Caco-2 (cell line): Measurements from ENCODE around the gene DPH3. TPM values are rescaled to one million over a fixed set of nuclear protein-coding genes. Genes with fewer than 3 reads are reported as not detected.

Experiments
- BruUV-seq: library from RNA; stranded (reverse); fragments of 400-500 nt; replicated peaks from 2 replicates; lab custom pipeline; 2021; lab: Mats Ljungman, UMichigan
- CTCF ChIA-PET: fragments of 300-600 bp; sonication (Branson Sonifier 250); formaldehyde crosslinking; loops from one replicate; lab custom pipeline; 2022; ENCODE audit warnings: antibody characterized with exemption; lab: Charles Lee
- POLR2A ChIA-PET: fragments of 300-600 bp; sonication (Branson Sonifier 250); formaldehyde crosslinking; loops from one replicate; lab custom pipeline; 2022; ENCODE audit warnings: antibody characterized with exemption; lab: Charles Lee
- DNase-seq, 2 experiments: peaks; one replicate each; pipeline versions ENCODE4 v3.0.0 to v3.0.0-alpha.2; 2020 to 2022
- H3K27me3 ChIP-seq: replicated peaks from 2 replicates; pipeline ENCODE4 v1.6.0; 2011; ENCODE audit warnings: low read length; ENCODE audit not compliant: control insufficient read depth, insufficient read depth
- H3K36me3 ChIP-seq: 2 replicates; pipeline ENCODE4 v1.5.1; 2011; ENCODE audit warnings: low read length; ENCODE audit not compliant: control insufficient read depth, insufficient read depth
- H3K4me1 ChIP-seq: fragments of 250-450 bp; sonication (Bioruptor Pico); 2 replicates; pipeline ENCODE4 v1.5.1; 2020; ENCODE audit warnings: mild to moderate bottlenecking
- H3K4me3 ChIP-seq: 2 replicates; pipeline ENCODE4 v1.5.1; 2011; ENCODE audit warnings: low read depth, mild to moderate bottlenecking, control low read depth, low read length
- H3K9me3 ChIP-seq: fragments of 250-450 bp; sonication (Bioruptor Pico); 2 replicates; pipeline ENCODE4 v1.5.1; 2020; ENCODE audit warnings: mild to moderate bottlenecking, moderate library complexity
- H3K27ac Mint-ChIP-seq: one replicate; pipeline ENCODE4 v1.8.0; 2022; ENCODE audit warnings: mixed read lengths; ENCODE audit not compliant: unreplicated experiment
- H3K27me3 Mint-ChIP-seq: one replicate; pipeline ENCODE4 v1.8.0; 2022; ENCODE audit warnings: mixed read lengths; ENCODE audit not compliant: insufficient read depth, unreplicated experiment
- H3K36me3 Mint-ChIP-seq: one replicate; pipeline ENCODE4 v1.8.0; 2022; ENCODE audit warnings: mild to moderate bottlenecking, mixed read lengths; ENCODE audit not compliant: insufficient read depth, unreplicated experiment
- H3K4me1 Mint-ChIP-seq: one replicate; pipeline ENCODE4 v1.8.0; 2022; ENCODE audit warnings: low read depth, mixed read lengths; ENCODE audit not compliant: unreplicated experiment
- H3K4me3 Mint-ChIP-seq: one replicate; pipeline ENCODE4 v1.8.0; 2022; ENCODE audit warnings: mild to moderate bottlenecking, moderate library complexity, mixed read lengths; ENCODE audit not compliant: unreplicated experiment
- H3K9me3 Mint-ChIP-seq: one replicate; pipeline ENCODE4 v1.8.0; 2022; ENCODE audit warnings: mixed read lengths; ENCODE audit not compliant: unreplicated experiment
- CTCF ChIP-seq, 2 experiments: fragments of 200-600 bp in 1 of 2; IDR thresholded peaks; 1 replicate in 1 of 2; 2 replicates in 1 of 2; pipeline versions ENCODE4 v1.5.1 to v1.8.0; 2011 to 2022; ENCODE audit warnings: antibody characterized with exemption in 1 of 2, control low read depth in 1 of 2, inconsistent platforms in 1 of 2, low read depth in 1 of 2, low read length in 1 of 2, mild to moderate bottlenecking in 1 of 2, moderate library complexity in 1 of 2; ENCODE audit not compliant: insufficient read depth in 1 of 2, severe bottlenecking in 1 of 2, unreplicated experiment in 1 of 2
- intact Hi-C: fragments of 100-400 bp; cut with micrococcal nuclease; formaldehyde crosslinking; loops from one replicate; pipeline ENCODE4 v1.10.0; 2022; ENCODE audit not compliant: unreplicated experiment
- total RNA-seq: library from RNA; stranded (reverse); gene quantifications from 2 replicates; pipeline ENCODE4 v1.2.3, GENCODE V29; 2022

The DPH3 gene
- total RNA-seq, 1 experiment from 2014 or later: 30.0 TPM

GRCh38 chr3:16290007-16290826, 25.5 kb upstream of the DPH3 start:
- peak in 1 of 2 experiments; percentile 50 for DNase-seq
- Histone ChIP-seq H3K36me3 (no peaks in the 10 kb centered on the region; the same call in 1 of the 2 replicates), H3K4me1 (peaks cover 6% of the 10 kb centered on the region; the same call in 1 of the 2 replicates), H3K9me3 (no peaks in the 10 kb centered on the region), H3K4me3 (no peak overlapping the region), H3K27me3 (no peaks in the 10 kb centered on the region)
- peaks cover 16% of the 10 kb centered on the region for H3K36me3 Mint-ChIP-seq
- H3K4me1 Mint-ChIP-seq: peaks cover 10% of the 10 kb centered on the region
- POLR2A ChIA-PET: no interaction called here
- H3K27ac Mint-ChIP-seq: no peak overlapping the region
- H3K27me3 Mint-ChIP-seq: no peaks in the 10 kb centered on the region
- intact Hi-C loops: loop anchor here (1.0 kb wide), 3 partner anchors 227 to 311 kb away; no protein-coding TSS in a partner anchor
- H3K9me3 Mint-ChIP-seq: no peaks in the 10 kb centered on the region
- H3K4me3 Mint-ChIP-seq: no peak overlapping the region
- TF ChIP-seq CTCF (IDR thresholded peaks at IDR 0.05; ENCODE audit: insufficient read depth in 1 of 2, low read depth in 1 of 2, low read length in 1 of 2, severe bottlenecking in 1 of 2, unreplicated experiment in 1 of 2): peak; percentile 73 to 77
- CTCF ChIA-PET: interaction anchor here (0.6 to 1.8 kb wide), 17 partner anchors 8 to 1015 kb away, joined by 3 to 17 read pairs (median 3); partner anchors contain the start of genes DPH3, OXNAD1 and RFTN1
- BruUV-seq: no TSS peak

GRCh38 chr3:16289144-16289889, 24.6 kb upstream of the DPH3 start:
- no peak for DNase-seq
- no peaks in the 10 kb centered on the region; the same call in 1 of the 2 replicates for H3K36me3 ChIP-seq
- no peak for TF ChIP-seq CTCF (IDR thresholded peaks at IDR 0.05; ENCODE audit: insufficient read depth in 1 of 2, low read depth in 1 of 2, low read length in 1 of 2, severe bottlenecking in 1 of 2, unreplicated experiment in 1 of 2)
- peaks cover 6% of the 10 kb centered on the region; the same call in 1 of the 2 replicates for H3K4me1 ChIP-seq
- BruUV-seq: no TSS peak
- no peaks in the 10 kb centered on the region for H3K27me3 ChIP-seq
- H3K27me3 Mint-ChIP-seq: no peaks in the 10 kb centered on the region
- no peak overlapping the region for H3K27ac Mint-ChIP-seq
- ChIA-PET CTCF (interaction anchor here (0.7 to 1.5 kb wide), 5 partner anchors 24 to 252 kb away, joined by 3 to 17 read pairs (median 4); partner anchors contain the start of genes DPH3 and OXNAD1), POLR2A (no interaction called here)
- peaks cover 10% of the 10 kb centered on the region for H3K4me1 Mint-ChIP-seq
- peaks cover 22% of the 10 kb centered on the region for H3K36me3 Mint-ChIP-seq
- no peaks in the 10 kb centered on the region for H3K9me3 Mint-ChIP-seq
- intact Hi-C loops: no loop called here
- H3K4me3 ChIP-seq: no peak overlapping the region
- no peak overlapping the region for H3K4me3 Mint-ChIP-seq
- no peaks in the 10 kb centered on the region for H3K9me3 ChIP-seq

- TF ChIP-seq CTCF (IDR thresholded peaks at IDR 0.05; ENCODE audit: insufficient read depth in 1 of 2, low read depth in 1 of 2, low read length in 1 of 2, severe bottlenecking in 1 of 2, unreplicated experiment in 1 of 2): no peak
- Mint-ChIP-seq H3K27ac (no peak overlapping the region), H3K9me3 (no peaks in the 10 kb centered on the region), H3K36me3 (peaks cover 22% of the 10 kb centered on the region), H3K27me3 (no peaks in the 10 kb centered on the region), H3K4me1 (peaks cover 10% of the 10 kb centered on the region), H3K4me3 (no peak overlapping the region)
- ChIA-PET POLR2A (no interaction called here), CTCF (interaction anchor here (0.7 to 1.4 kb wide), 5 partner anchors 24 to 253 kb away, joined by 3 to 4 read pairs (median 3); partner anchors contain the start of genes DPH3 and OXNAD1)
- Histone ChIP-seq H3K9me3 (no peaks in the 10 kb centered on the region), H3K36me3 (no peaks in the 10 kb centered on the region; the same call in 1 of the 2 replicates), H3K4me1 (peaks cover 6% of the 10 kb centered on the region; the same call in 1 of the 2 replicates), H3K27me3 (no peaks in the 10 kb centered on the region), H3K4me3 (no peak overlapping the region)
- BruUV-seq: no TSS peak
- intact Hi-C loops: no loop called here
- DNase-seq: no peak
Measured at GRCh38 chr3:16288664-16289063, 23.9 kb upstream of the DPH3 start.
